H1 (cell line): ENCODE data around the gene ACAA1. TPM values are rescaled to one million over a fixed set of nuclear protein-coding genes. Genes with fewer than 3 reads are reported as not detected.

Experiments
- ATF2 ChIP-seq: IDR thresholded peaks from 2 replicates; pipeline ENCODE4 v1.6.1; 2012; ENCODE audit warnings: low read length, inconsistent platforms
- SP2 ChIP-seq: IDR thresholded peaks from 2 replicates; pipeline ENCODE4 v1.6.1; 2012; ENCODE audit warnings: mild to moderate bottlenecking, low read length, inconsistent platforms
- polyA plus RNA-seq, 7 experiments: library from polyadenylated mRNA; depleted of rRNA in 3 of 7; stranded (reverse) in 5 of 7; unstranded in 2 of 7; fragments of >200 nt in 5 of 7; fragments of 200-250 nt in 2 of 7; gene quantifications; 1 replicate in 5 of 7; 2 replicates in 1 of 7; 4 replicates in 1 of 7; pipeline versions ENCODE4 v1.2.1 to v1.2.3, GENCODE V29; 2011 to 2013; ENCODE audit warnings: missing spikeins in 2 of 7, mixed read lengths in 2 of 7
- total RNA-seq: library from RNA; stranded (reverse); fragmentation: NEBNext Ultra II Directional; extraction: Animal tissue kit (Norgen Biotek cat#: 25700); gene quantifications from 2 replicates; pipeline ENCODE4 v1.2.1, GENCODE V29; 2021

ACAA1 gene
- total and polyA plus RNA-seq, 2 of the 8 experiments (the other 6 are each of a cell fraction or from before 2014, with no cell fraction given), result 23.1 to 34.8 TPM

GRCh38 chr3:38098376-38098723, 38.6 kb downstream of the ACAA1 start (continued):
- TF ChIP-seq ATF2, result no peak
- TF ChIP-seq SP2, result no peak
